ENCODE results near the gene OR6V1. TPM values are rescaled to one million over a fixed set of nuclear protein-coding genes. Genes with fewer than 3 reads are reported as not detected.
"Not testable (repeated sequence)": the region's sequence is repeated elsewhere in the genome, so short reads cannot be mapped to it uniquely, and the experiment has no call there.

The OR6V1 gene
- total RNA-seq, 1 donor from 2014 or later, result not detected

GRCh38 chr7:143074141-143074540 lies 22.0 kb downstream of the OR6V1 start:
- no peaks in the 10 kb centered on the region for H3K4me1 Mint-ChIP-seq (ENCODE audit: low read depth, unreplicated experiment)

GRCh38 chr7:143085109-143085508 lies 33.0 kb downstream of the OR6V1 start:
- Mint-ChIP-seq H3K4me3 (ENCODE audit: unreplicated experiment) (no peak overlapping the region), H3K36me3 (ENCODE audit: unreplicated experiment) (peaks cover 9% of the 10 kb centered on the region), H3K27me3 (ENCODE audit: unreplicated experiment) (no peaks in the 10 kb centered on the region), H3K4me1 (ENCODE audit: low read depth, unreplicated experiment) (no peaks in the 10 kb centered on the region), H3K27ac (ENCODE audit: unreplicated experiment) (no peak overlapping the region), H3K9me3 (ENCODE audit: unreplicated experiment) (peaks cover 2% of the 10 kb centered on the region)
- DNase-seq, result no peak
- TF ChIP-seq, protein P1, sequence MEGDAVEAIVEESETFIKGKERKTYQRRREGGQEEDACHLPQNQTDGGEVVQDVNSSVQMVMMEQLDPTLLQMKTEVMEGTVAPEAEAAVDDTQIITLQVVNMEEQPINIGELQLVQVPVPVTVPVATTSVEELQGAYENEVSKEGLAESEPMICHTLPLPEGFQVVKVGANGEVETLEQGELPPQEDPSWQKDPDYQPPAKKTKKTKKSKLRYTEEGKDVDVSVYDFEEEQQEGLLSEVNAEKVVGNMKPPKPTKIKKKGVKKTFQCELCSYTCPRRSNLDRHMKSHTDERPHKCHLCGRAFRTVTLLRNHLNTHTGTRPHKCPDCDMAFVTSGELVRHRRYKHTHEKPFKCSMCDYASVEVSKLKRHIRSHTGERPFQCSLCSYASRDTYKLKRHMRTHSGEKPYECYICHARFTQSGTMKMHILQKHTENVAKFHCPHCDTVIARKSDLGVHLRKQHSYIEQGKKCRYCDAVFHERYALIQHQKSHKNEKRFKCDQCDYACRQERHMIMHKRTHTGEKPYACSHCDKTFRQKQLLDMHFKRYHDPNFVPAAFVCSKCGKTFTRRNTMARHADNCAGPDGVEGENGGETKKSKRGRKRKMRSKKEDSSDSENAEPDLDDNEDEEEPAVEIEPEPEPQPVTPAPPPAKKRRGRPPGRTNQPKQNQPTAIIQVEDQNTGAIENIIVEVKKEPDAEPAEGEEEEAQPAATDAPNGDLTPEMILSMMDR (IDR thresholded peaks at IDR 0.05; ENCODE audit: partially characterized antibody, unreplicated experiment), result no peak

More at GRCh38 chr7:143074141-143074540, 22.0 kb downstream of the OR6V1 start:
- no peak for DNase-seq
- TF ChIP-seq, protein P1 (IDR thresholded peaks at IDR 0.05; ENCODE audit: partially characterized antibody, unreplicated experiment), result no peak
- Mint-ChIP-seq H3K27me3 (ENCODE audit: unreplicated experiment) (peaks cover 2% of the 10 kb centered on the region), H3K27ac (ENCODE audit: unreplicated experiment) (no peak overlapping the region), H3K36me3 (ENCODE audit: unreplicated experiment) (no peaks in the 10 kb centered on the region), H3K4me3 (ENCODE audit: unreplicated experiment) (no peak overlapping the region), H3K9me3 (ENCODE audit: unreplicated experiment) (no peaks in the 10 kb centered on the region)

GRCh38 chr7:143085610-143086009 lies 33.5 kb downstream of the OR6V1 start:
- H3K36me3 Mint-ChIP-seq (ENCODE audit: unreplicated experiment); H3K9me3 Mint-ChIP-seq (ENCODE audit: unreplicated experiment); DNase-seq; H3K27ac Mint-ChIP-seq (ENCODE audit: unreplicated experiment); H3K4me1 Mint-ChIP-seq (ENCODE audit: low read depth, unreplicated experiment); H3K27me3 Mint-ChIP-seq (ENCODE audit: unreplicated experiment); H3K4me3 Mint-ChIP-seq (ENCODE audit: unreplicated experiment): not testable (repeated sequence)

GRCh38 chr7:143088549-143089231 lies 36.5 kb downstream of the OR6V1 start:
- H3K27me3 Mint-ChIP-seq (ENCODE audit: unreplicated experiment); H3K36me3 Mint-ChIP-seq (ENCODE audit: unreplicated experiment); H3K9me3 Mint-ChIP-seq (ENCODE audit: unreplicated experiment); H3K4me3 Mint-ChIP-seq (ENCODE audit: unreplicated experiment); H3K27ac Mint-ChIP-seq (ENCODE audit: unreplicated experiment); DNase-seq; H3K4me1 Mint-ChIP-seq (ENCODE audit: low read depth, unreplicated experiment): not testable (repeated sequence)

GRCh38 chr7:143096146-143096545 lies 44.0 kb downstream of the OR6V1 start:
- Mint-ChIP-seq H3K27me3 (ENCODE audit: unreplicated experiment) (peaks cover 2% of the 10 kb centered on the region), H3K27ac (ENCODE audit: unreplicated experiment) (no peak overlapping the region), H3K4me1 (ENCODE audit: low read depth, unreplicated experiment) (no peaks in the 10 kb centered on the region), H3K36me3 (ENCODE audit: unreplicated experiment) (no peaks in the 10 kb centered on the region), H3K9me3 (ENCODE audit: unreplicated experiment) (peaks cover 2% of the 10 kb centered on the region), H3K4me3 (ENCODE audit: unreplicated experiment) (no peak overlapping the region)
- TF ChIP-seq, protein P1 (IDR thresholded peaks at IDR 0.05; ENCODE audit: partially characterized antibody, unreplicated experiment), result no peak
- no peak for DNase-seq

DNA sequence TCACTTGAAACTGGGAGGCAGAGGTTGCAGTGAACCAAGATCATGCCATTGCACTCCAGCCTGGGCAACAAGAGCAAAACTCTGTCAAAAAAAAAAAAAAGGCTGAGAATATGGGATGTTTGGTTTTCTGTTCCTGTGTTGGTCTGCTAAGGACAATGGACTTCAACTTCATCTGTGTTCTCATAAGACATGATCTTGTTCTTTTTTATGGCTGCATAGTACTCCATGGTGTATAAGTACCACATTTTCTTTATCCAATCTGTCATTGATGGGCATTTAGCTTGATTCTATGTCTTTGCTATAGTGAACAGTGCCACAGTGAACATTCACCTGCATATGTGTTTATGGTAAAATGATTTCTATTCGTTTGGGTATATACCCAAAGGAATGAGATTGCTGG lies 47.4 kb downstream of the OR6V1 start:
- H3K4me1 Mint-ChIP-seq (ENCODE audit: low read depth, unreplicated experiment); H3K27ac Mint-ChIP-seq (ENCODE audit: unreplicated experiment); H3K9me3 Mint-ChIP-seq (ENCODE audit: unreplicated experiment); DNase-seq; H3K36me3 Mint-ChIP-seq (ENCODE audit: unreplicated experiment); H3K27me3 Mint-ChIP-seq (ENCODE audit: unreplicated experiment); H3K4me3 Mint-ChIP-seq (ENCODE audit: unreplicated experiment): not testable (repeated sequence)

Other genes with a start within 250 kb of the OR6V1 start
- gene EPHB6, start 197.3 kb upstream of the OR6V1 start, total RNA-seq (ENCODE audit: unreplicated experiment), result 21.4 TPM
- 0.27 TPM for gene TRPV6, start 166.6 kb upstream of the OR6V1 start, total RNA-seq (ENCODE audit: unreplicated experiment)
- 0.15 TPM for gene TRPV5, start 118.6 kb upstream of the OR6V1 start, total RNA-seq (ENCODE audit: unreplicated experiment)
- gene LLCFC1, start 112.9 kb upstream of the OR6V1 start, total RNA-seq (ENCODE audit: unreplicated experiment), result not detected
- gene KEL, start 90.0 kb upstream of the OR6V1 start, total RNA-seq (ENCODE audit: unreplicated experiment), result 0.64 TPM
- not detected for gene OR9A2, start 25.2 kb upstream of the OR6V1 start, total RNA-seq (ENCODE audit: unreplicated experiment)
- not detected for gene PIP, start 79.7 kb downstream of the OR6V1 start, total RNA-seq (ENCODE audit: unreplicated experiment)
- gene TAS2R39, start 131.1 kb downstream of the OR6V1 start, total RNA-seq (ENCODE audit: unreplicated experiment), result not detected
- not detected for gene TAS2R40, start 169.7 kb downstream of the OR6V1 start, total RNA-seq (ENCODE audit: unreplicated experiment)
- gene GSTK1, start 211.1 kb downstream of the OR6V1 start, total RNA-seq (ENCODE audit: unreplicated experiment), result 48.6 TPM
- not detected for gene TMEM139, start 232.6 kb downstream of the OR6V1 start, total RNA-seq (ENCODE audit: unreplicated experiment)
- gene CASP2, start 236.0 kb downstream of the OR6V1 start, total RNA-seq (ENCODE audit: unreplicated experiment), result 59.2 TPM